PC-9 (cell line): ENCODE results near the gene UQCRC1. TPM values are rescaled to one million over a fixed set of nuclear protein-coding genes. Genes with fewer than 3 reads are reported as not detected.

Source experiments
- BruUV-seq: library from RNA; stranded (reverse); fragments of 400-500 nt; replicated peaks from 2 replicates; lab custom pipeline; 2021; lab: Mats Ljungman, UMichigan
- CTCF ChIA-PET: fragments of 300-600 bp; sonication (Branson Sonifier 250); formaldehyde crosslinking; loops from one replicate; lab custom pipeline; 2022; ENCODE audit warnings: antibody characterized with exemption; lab: Charles Lee
- POLR2A ChIA-PET: fragments of 300-600 bp; sonication (Branson Sonifier 250); formaldehyde crosslinking; loops from one replicate; lab custom pipeline; 2022; ENCODE audit warnings: antibody characterized with exemption; ENCODE audit not compliant: unreplicated experiment; lab: Charles Lee
- DNase-seq, 2 experiments: peaks; one replicate each; pipeline versions ENCODE4 v3.0.0 to v3.0.0-alpha.2; 2015 to 2022; ENCODE audit warnings: mixed read lengths in 1 of 2
- H2AFZ ChIP-seq: fragments of 200-600 bp; sonication (generic); 2 replicates; pipeline ENCODE4 v1.8.1; 2017; ENCODE audit warnings: antibody characterized with exemption
- H3F3A ChIP-seq: fragments of 200-600 bp; sonication (generic); 2 replicates; pipeline ENCODE4 v1.8.1; 2017; ENCODE audit warnings: antibody characterized with exemption, mild to moderate bottlenecking, low read depth; ENCODE audit not compliant: insufficient read depth
- H3K27ac ChIP-seq: fragments of 200-600 bp; sonication (generic); 2 replicates; pipeline ENCODE4 v1.6.1; 2016; ENCODE audit warnings: mixed run types
- H3K27me3 ChIP-seq: fragments of 200-600 bp; sonication (generic); 2 replicates; pipeline ENCODE4 v1.6.1; 2016; ENCODE audit warnings: low read depth, mixed run types; ENCODE audit not compliant: insufficient read depth
- H3K36me3 ChIP-seq: fragments of 200-600 bp; sonication (generic); 2 replicates; pipeline ENCODE4 v1.6.1; 2016; ENCODE audit warnings: low read depth, mixed run types
- H3K4me1 ChIP-seq: fragments of 200-600 bp; sonication (generic); replicated peaks from 2 replicates; pipeline ENCODE4 v1.6.1; 2016; ENCODE audit warnings: mixed run types; ENCODE audit not compliant: insufficient read depth
- H3K4me2 ChIP-seq: fragments of 200-600 bp; sonication (generic); 2 replicates; pipeline ENCODE4 v1.6.1; 2017; ENCODE audit warnings: mixed run types
- H3K4me3 ChIP-seq: fragments of 200-600 bp; sonication (generic); 2 replicates; pipeline ENCODE4 v1.6.1; 2016; ENCODE audit warnings: mixed run types
- H3K79me2 ChIP-seq: fragments of 200-600 bp; sonication (generic); 2 replicates; pipeline ENCODE4 v1.6.1; 2017; ENCODE audit warnings: low read depth, mixed run types
- H3K9me2 ChIP-seq: fragments of 200-600 bp; sonication (generic); 2 replicates; pipeline ENCODE4 v1.8.1; 2017; ENCODE audit warnings: mild to moderate bottlenecking; ENCODE audit not compliant: insufficient read depth
- H3K9me3 ChIP-seq: fragments of 200-600 bp; sonication (generic); 2 replicates; pipeline ENCODE4 v1.8.1; 2016; ENCODE audit warnings: low read depth; ENCODE audit not compliant: insufficient read depth
- H4K20me1 ChIP-seq: fragments of 200-600 bp; sonication (generic); 2 replicates; pipeline ENCODE4 v1.8.1; 2017; ENCODE audit not compliant: insufficient read depth
- CTCF ChIP-seq: fragments of 200-600 bp; sonication (generic); conservative IDR thresholded peaks from 2 replicates; pipeline ENCODE4 v1.6.1; 2017; ENCODE audit warnings: mixed run types, antibody characterized with exemption, mild to moderate bottlenecking, moderate library complexity
- EZH2 ChIP-seq: fragments of 200-600 bp; sonication (generic); IDR thresholded peaks from 2 replicates; pipeline ENCODE4 v1.8.0; 2017; ENCODE audit warnings: antibody characterized with exemption, low read depth
- intact Hi-C: fragments of 100-400 bp; cut with micrococcal nuclease; formaldehyde crosslinking; loops from one replicate; pipeline ENCODE4 v1.10.0; 2022; ENCODE audit not compliant: unreplicated experiment
- total RNA-seq: library from RNA; stranded (reverse); gene quantifications from 2 replicates; pipeline ENCODE4 v1.2.3, GENCODE V29; 2021

Gene UQCRC1
- total RNA-seq, 1 experiment from 2014 or later, result 255 TPM

- Histone ChIP-seq H3K9me2 (no peaks in the 10 kb centered on the region), H3K4me2 (no peak overlapping the region), H3K4me3 (no peak overlapping the region), H3K9me3 (no peaks in the 10 kb centered on the region; the same call in 1 of the 2 replicates), H2AFZ (no peak overlapping the region), H3K4me1 (no peaks in the 10 kb centered on the region), H3K27me3 (no peaks in the 10 kb centered on the region), H3K79me2 (no peaks in the 10 kb centered on the region), H3K27ac (no peak overlapping the region), H3F3A (no peaks in the 10 kb centered on the region), H3K36me3 (no peaks in the 10 kb centered on the region), H4K20me1 (no peaks in the 10 kb centered on the region)
- ChIA-PET CTCF (no interaction called here), POLR2A (no interaction called here)
- no peak for TF ChIP-seq EZH2
- intact Hi-C loops, result no loop called here
- BruUV-seq, result no TSS peak
- DNase-seq, result peak in 1 of 2 experiments; percentile 58
These were observed 46.8 kb upstream of the UQCRC1 start for GRCh38 chr3:48656061-48656840.

DNA sequence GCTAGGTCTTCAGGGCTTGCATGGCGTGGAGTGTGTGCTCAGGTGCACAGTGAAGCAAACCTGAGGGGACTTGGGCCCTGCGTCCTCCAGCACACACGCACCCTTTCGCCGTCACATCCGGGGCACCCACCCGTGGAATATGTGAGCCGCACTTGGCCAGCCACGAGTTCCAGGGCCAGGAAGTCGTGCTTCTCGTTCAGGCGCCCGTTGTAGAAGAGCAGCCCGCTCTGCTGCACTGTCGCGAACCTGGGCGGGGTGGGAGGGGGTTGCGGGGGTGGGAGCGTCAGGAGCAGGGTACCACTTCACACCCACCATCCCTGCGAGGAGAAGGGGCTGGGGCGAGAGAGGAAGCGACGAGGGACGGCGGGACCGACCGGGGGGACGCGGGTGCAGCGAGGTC lies 46.2 kb upstream of the UQCRC1 start:
- Histone ChIP-seq H4K20me1 (no peaks in the 10 kb centered on the region), H3K9me3 (no peaks in the 10 kb centered on the region; the same call in 1 of the 2 replicates), H3K79me2 (no peaks in the 10 kb centered on the region), H3K27ac (no peak overlapping the region), H2AFZ (no peak overlapping the region), H3K9me2 (no peaks in the 10 kb centered on the region), H3K36me3 (no peaks in the 10 kb centered on the region), H3F3A (no peaks in the 10 kb centered on the region), H3K4me2 (no peak overlapping the region), H3K4me3 (no peak overlapping the region), H3K27me3 (no peaks in the 10 kb centered on the region), H3K4me1 (no peaks in the 10 kb centered on the region)
- TF ChIP-seq CTCF (no peak), EZH2 (no peak)
- intact Hi-C loops, result no loop called here
- DNase-seq, result no peak
- POLR2A ChIA-PET, result no interaction called here
- CTCF ChIA-PET, result no interaction called here
- no TSS peak for BruUV-seq

DNA sequence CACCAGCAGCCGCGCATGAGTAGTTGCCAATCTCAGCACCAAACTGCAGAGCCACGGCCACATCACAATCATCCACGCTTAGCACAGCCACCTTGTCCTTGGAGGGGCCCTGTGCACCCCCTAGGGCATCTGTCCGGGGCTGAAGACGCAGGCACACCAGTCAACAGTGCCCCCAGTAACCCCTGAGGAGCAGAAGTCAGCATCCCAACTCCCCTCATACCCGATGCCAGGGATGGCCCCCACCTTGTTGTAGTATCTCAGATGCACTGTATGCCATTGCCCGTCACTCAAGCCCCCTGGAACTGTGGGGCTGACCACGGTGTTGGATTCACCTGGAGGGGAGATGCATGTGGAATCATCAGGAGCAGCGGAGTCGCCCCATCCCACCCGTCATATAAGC lies 45.6 kb upstream of the UQCRC1 start:
- POLR2A ChIA-PET, result no interaction called here
- no peak for TF ChIP-seq EZH2
- TF ChIP-seq CTCF, result no peak
- no peak overlapping the region for H2AFZ ChIP-seq

More for the DNA sequence above, 45.6 kb upstream of the UQCRC1 start:
- Histone ChIP-seq H3K4me3 (no peak overlapping the region), H4K20me1 (no peaks in the 10 kb centered on the region), H3K9me2 (no peaks in the 10 kb centered on the region), H3K36me3 (no peaks in the 10 kb centered on the region), H3F3A (no peaks in the 10 kb centered on the region), H3K27me3 (no peaks in the 10 kb centered on the region), H3K4me1 (no peaks in the 10 kb centered on the region), H3K79me2 (no peaks in the 10 kb centered on the region), H3K27ac (no peak overlapping the region), H3K9me3 (no peaks in the 10 kb centered on the region), H3K4me2 (no peak overlapping the region)
- intact Hi-C loops, result no loop called here
- no TSS peak for BruUV-seq
- no peak for DNase-seq
- CTCF ChIA-PET, result no interaction called here
